NCI-H2196 treated with DMSO at 0.1 percent for 48 hours (cell line): ENCODE results near the gene TIMMDC1.
"Not testable (repeated sequence)": the region's sequence is repeated elsewhere in the genome, so short reads cannot be mapped to it uniquely, and the experiment has no call there.

Experiments used
- DNase-seq: peaks from one replicate; lab custom pipeline; 2025; ENCODE audit not compliant: unreplicated experiment; lab: John Stamatoyannopoulos, UW

The TIMMDC1 gene

GRCh38 chr3:119508172-119508845, 10.0 kb downstream of the TIMMDC1 start:
- DNase-seq, result no peak

- no peak for DNase-seq
Measured at GRCh38 chr3:119510690-119511089, 12.3 kb downstream of the TIMMDC1 start.

- no peak for DNase-seq
Measured at GRCh38 chr3:119514637-119515036, 16.3 kb downstream of the TIMMDC1 start.

- DNase-seq, result no peak
Measured at GRCh38 chr3:119517112-119517511, 18.8 kb downstream of the TIMMDC1 start.

- DNase-seq, result no peak
Measured at GRCh38 chr3:119518026-119518425, 19.7 kb downstream of the TIMMDC1 start.

- no peak for DNase-seq
Measured at GRCh38 chr3:119524931-119525662, 26.8 kb downstream of the TIMMDC1 start.

- DNase-seq, result no peak
Measured at GRCh38 chr3:119527714-119528113, 29.4 kb downstream of the TIMMDC1 start.

- no peak for DNase-seq
Measured at GRCh38 chr3:119529883-119530282, 31.5 kb downstream of the TIMMDC1 start.

- no peak for DNase-seq
Measured at GRCh38 chr3:119530456-119530855, 32.1 kb downstream of the TIMMDC1 start.

GRCh38 chr3:119531151-119531550, 32.8 kb downstream of the TIMMDC1 start:
- no peak for DNase-seq

- DNase-seq, result no peak
Measured at GRCh38 chr3:119534296-119534695, 35.9 kb downstream of the TIMMDC1 start.

GRCh38 chr3:119536757-119537156, 38.4 kb downstream of the TIMMDC1 start:
- no peak for DNase-seq

GRCh38 chr3:119538772-119539171, 40.4 kb downstream of the TIMMDC1 start:
- no peak for DNase-seq

GRCh38 chr3:119541547-119541946, 43.2 kb downstream of the TIMMDC1 start:
- DNase-seq, result no peak

GRCh38 chr3:119542168-119542767, 43.9 kb downstream of the TIMMDC1 start:
- DNase-seq, result no peak

GRCh38 chr3:119543147-119543546, 44.8 kb downstream of the TIMMDC1 start:
- DNase-seq, result no peak

GRCh38 chr3:119547227-119547626, 48.9 kb downstream of the TIMMDC1 start:
- DNase-seq, result no peak

- DNase-seq, result no peak
Measured at GRCh38 chr3:119548341-119548740, 50.0 kb downstream of the TIMMDC1 start.

- no peak for DNase-seq
Measured at GRCh38 chr3:119550192-119550910, 52.0 kb downstream of the TIMMDC1 start.

GRCh38 chr3:119551598-119551997, 53.3 kb downstream of the TIMMDC1 start:
- no peak for DNase-seq

GRCh38 chr3:119552928-119553327, 54.6 kb downstream of the TIMMDC1 start:
- not testable (repeated sequence) for DNase-seq
